K562 (cell line): ENCODE measurements around the gene KMT5B. TPM values are rescaled to one million over a fixed set of nuclear protein-coding genes. Genes with fewer than 3 reads are reported as not detected.

Source experiments
- ARID1B ChIP-seq: fragments of 450-650 bp; IDR thresholded peaks from 2 replicates; pipeline ENCODE4 v1.6.1; 2016; ENCODE audit warnings: antibody characterized with exemption, mild to moderate bottlenecking, inconsistent platforms
- RHOXF2B ChIP-seq: fragments of 250-450 bp; sonication (Bioruptor Pico); conservative IDR thresholded peaks from 2 replicates; pipeline ENCODE4 v1.5.1; 2021
- SOX6 ChIP-seq: fragments of 450-650 bp; IDR thresholded peaks from 2 replicates; pipeline ENCODE4 v1.6.1; 2014; ENCODE audit warnings: mild to moderate bottlenecking
- polyA plus RNA-seq, 8 experiments: library from polyadenylated mRNA; depleted of rRNA in 4 of 8; stranded (reverse) in 5 of 8; unstranded in 3 of 8; fragments of >200 nt; fragmentation: Nextera tagmentation in 2 of 8; fragmentation: Illumina TruSeq in 1 of 8; extraction: Ambion mirVana in 2 of 8; extraction: Trizol in 1 of 8; gene quantifications; 2 replicates each; pipeline versions ENCODE4 v1.2.1 to v1.2.3, GENCODE V29; 2011 to 2014; ENCODE audit warnings: inconsistent platforms in 1 of 8, missing spikeins in 1 of 8
- total RNA-seq, 7 experiments: library from RNA; depleted of rRNA in 6 of 7; stranded (reverse); fragments of >200 nt in 6 of 7; fragmentation: Illumina TruSeq in 2 of 7; extraction: Trizol in 2 of 7; gene quantifications; 2 replicates each; pipeline versions ENCODE4 v1.2.1 to v1.2.3, GENCODE V29; 2011 to 2021; ENCODE audit warnings: low replicate concordance in 1 of 7
- TF ChIP-seq, protein P1 (sequence below): sonication (generic); formaldehyde crosslinking; IDR thresholded peaks from 2 replicates; pipeline ENCODE4 v1.8.0; 2022; ENCODE audit warnings: missing genetic modification reagents, mild to moderate bottlenecking, moderate library complexity, borderline replicate concordance
- TF ChIP-seq, protein P2 (sequence below): fragments of 250-450 bp; sonication (Bioruptor Pico); IDR thresholded peaks from 2 replicates; pipeline ENCODE4 v1.4.0; 2020
- TF ChIP-seq, protein P3 (sequence below), 2 experiments: fragments of 250-450 bp in 1 of 2; fragments of 450-650 bp in 1 of 2; sonication (Bioruptor Pico) in 1 of 2; IDR thresholded peaks; 2 replicates each; pipeline versions ENCODE4 v1.6.1 to v1.8.0; 2016 to 2021; ENCODE audit warnings: mild to moderate bottlenecking in 2 of 2, moderate library complexity in 2 of 2, missing compliant biosample characterization in 1 of 2, missing genetic modification characterization in 1 of 2
- TF ChIP-seq, protein P4 (sequence below): fragments of 150-350 bp; conservative IDR thresholded peaks from 2 replicates; pipeline ENCODE4 v1.6.1; 2014; ENCODE audit warnings: low read length

KMT5B gene
- total and polyA plus RNA-seq, 9 of the 15 experiments (the other 6 are each of a cell fraction or from before 2014, with no cell fraction given): 7.3 to 27.3 (median 20.9) TPM

DNA sequence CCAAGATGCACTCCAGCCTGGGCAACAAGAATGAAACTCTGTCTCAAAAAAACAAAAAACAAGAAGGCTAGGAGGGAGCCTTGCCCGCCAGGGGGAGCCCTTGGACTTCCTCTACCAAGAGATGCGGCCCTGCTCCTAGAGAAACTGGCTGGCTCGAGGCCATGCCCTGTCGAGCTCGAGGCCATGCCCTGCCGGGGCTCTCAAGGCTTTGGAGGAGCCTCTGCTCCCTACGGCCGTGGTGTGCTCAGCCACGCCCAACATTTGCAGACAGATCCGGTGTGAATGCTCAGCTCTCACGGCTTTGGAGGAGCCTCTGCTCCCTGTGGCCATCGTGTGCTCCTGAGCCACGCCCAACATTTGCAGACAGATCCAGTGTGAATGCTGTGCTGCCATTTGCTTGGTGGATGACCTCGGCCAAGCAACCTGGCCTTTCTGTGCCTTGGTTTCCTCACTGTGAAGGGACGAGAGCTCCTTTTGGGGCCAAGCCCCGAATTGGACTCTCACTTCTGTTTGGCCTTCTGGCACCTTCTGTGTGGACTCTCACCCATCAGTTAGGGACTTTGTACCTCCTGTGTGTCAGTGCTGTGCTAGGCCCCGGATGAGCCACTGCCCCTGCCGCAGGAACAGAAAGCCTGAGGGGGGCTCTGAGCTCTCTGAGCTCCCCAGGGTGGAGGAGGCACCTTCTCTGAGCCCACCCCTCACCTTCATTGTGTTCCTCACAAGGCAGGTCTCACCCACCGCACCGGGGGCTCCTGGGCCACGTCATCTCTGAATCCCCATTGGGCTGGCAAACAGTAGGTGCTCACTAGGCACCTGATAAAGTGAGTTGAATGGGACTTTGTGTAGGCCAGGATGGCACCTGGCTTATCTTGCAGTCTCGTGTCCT is 44.6 kb upstream of the KMT5B start (continued):
- TF ChIP-seq, protein P1, sequence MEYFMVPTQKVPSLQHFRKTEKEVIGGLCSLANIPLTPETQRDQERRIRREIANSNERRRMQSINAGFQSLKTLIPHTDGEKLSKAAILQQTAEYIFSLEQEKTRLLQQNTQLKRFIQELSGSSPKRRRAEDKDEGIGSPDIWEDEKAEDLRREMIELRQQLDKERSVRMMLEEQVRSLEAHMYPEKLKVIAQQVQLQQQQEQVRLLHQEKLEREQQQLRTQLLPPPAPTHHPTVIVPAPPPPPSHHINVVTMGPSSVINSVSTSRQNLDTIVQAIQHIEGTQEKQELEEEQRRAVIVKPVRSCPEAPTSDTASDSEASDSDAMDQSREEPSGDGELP (CRISPR knock-in tag): peak; percentile 57; the same call in 1 of the 2 replicates
- TF ChIP-seq, protein P2, sequence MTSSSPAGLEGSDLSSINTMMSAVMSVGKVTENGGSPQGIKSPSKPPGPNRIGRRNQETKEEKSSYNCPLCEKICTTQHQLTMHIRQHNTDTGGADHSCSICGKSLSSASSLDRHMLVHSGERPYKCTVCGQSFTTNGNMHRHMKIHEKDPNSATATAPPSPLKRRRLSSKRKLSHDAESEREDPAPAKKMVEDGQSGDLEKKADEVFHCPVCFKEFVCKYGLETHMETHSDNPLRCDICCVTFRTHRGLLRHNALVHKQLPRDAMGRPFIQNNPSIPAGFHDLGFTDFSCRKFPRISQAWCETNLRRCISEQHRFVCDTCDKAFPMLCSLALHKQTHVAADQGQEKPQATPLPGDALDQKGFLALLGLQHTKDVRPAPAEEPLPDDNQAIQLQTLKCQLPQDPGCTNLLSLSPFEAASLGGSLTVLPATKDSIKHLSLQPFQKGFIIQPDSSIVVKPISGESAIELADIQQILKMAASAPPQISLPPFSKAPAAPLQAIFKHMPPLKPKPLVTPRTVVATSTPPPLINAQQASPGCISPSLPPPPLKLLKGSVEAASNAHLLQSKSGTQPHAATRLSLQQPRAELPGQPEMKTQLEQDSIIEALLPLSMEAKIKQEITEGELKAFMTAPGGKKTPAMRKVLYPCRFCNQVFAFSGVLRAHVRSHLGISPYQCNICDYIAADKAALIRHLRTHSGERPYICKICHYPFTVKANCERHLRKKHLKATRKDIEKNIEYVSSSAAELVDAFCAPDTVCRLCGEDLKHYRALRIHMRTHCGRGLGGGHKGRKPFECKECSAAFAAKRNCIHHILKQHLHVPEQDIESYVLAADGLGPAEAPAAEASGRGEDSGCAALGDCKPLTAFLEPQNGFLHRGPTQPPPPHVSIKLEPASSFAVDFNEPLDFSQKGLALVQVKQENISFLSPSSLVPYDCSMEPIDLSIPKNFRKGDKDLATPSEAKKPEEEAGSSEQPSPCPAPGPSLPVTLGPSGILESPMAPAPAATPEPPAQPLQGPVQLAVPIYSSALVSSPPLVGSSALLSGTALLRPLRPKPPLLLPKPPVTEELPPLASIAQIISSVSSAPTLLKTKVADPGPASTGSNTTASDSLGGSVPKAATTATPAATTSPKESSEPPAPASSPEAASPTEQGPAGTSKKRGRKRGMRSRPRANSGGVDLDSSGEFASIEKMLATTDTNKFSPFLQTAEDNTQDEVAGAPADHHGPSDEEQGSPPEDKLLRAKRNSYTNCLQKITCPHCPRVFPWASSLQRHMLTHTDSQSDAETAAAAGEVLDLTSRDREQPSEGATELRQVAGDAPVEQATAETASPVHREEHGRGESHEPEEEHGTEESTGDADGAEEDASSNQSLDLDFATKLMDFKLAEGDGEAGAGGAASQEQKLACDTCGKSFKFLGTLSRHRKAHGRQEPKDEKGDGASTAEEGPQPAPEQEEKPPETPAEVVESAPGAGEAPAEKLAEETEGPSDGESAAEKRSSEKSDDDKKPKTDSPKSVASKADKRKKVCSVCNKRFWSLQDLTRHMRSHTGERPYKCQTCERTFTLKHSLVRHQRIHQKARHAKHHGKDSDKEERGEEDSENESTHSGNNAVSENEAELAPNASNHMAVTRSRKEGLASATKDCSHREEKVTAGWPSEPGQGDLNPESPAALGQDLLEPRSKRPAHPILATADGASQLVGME (CRISPR knock-in tag): 0 out of 2 replicates have a peak, but pooled peaks have one; percentile 50
- peak; percentile 36; the same call in 1 of the 2 replicates for TF ChIP-seq ARID1B
- TF ChIP-seq SOX6: no peak
- TF ChIP-seq, protein P3, sequence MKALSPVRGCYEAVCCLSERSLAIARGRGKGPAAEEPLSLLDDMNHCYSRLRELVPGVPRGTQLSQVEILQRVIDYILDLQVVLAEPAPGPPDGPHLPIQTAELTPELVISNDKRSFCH (CRISPR knock-in tag; IDR thresholded peaks at IDR 0.05): no peak
- TF ChIP-seq, protein P3 (tag; IDR thresholded peaks at IDR 0.05): no peak; the same call in 1 of the 2 replicates
- TF ChIP-seq, protein P4, sequence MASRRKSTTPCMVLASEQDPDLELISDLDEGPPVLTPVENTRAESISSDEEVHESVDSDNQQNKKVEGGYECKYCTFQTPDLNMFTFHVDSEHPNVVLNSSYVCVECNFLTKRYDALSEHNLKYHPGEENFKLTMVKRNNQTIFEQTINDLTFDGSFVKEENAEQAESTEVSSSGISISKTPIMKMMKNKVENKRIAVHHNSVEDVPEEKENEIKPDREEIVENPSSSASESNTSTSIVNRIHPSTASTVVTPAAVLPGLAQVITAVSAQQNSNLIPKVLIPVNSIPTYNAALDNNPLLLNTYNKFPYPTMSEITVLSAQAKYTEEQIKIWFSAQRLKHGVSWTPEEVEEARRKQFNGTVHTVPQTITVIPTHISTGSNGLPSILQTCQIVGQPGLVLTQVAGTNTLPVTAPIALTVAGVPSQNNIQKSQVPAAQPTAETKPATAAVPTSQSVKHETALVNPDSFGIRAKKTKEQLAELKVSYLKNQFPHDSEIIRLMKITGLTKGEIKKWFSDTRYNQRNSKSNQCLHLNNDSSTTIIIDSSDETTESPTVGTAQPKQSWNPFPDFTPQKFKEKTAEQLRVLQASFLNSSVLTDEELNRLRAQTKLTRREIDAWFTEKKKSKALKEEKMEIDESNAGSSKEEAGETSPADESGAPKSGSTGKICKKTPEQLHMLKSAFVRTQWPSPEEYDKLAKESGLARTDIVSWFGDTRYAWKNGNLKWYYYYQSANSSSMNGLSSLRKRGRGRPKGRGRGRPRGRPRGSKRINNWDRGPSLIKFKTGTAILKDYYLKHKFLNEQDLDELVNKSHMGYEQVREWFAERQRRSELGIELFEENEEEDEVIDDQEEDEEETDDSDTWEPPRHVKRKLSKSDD: no peak
- TF ChIP-seq RHOXF2B (CRISPR knock-in tag): peak; percentile 15; the same call in 1 of the 2 replicates
